ENCODE measurements around the gene R3HCC1L.

R3HCC1L gene

DNA sequence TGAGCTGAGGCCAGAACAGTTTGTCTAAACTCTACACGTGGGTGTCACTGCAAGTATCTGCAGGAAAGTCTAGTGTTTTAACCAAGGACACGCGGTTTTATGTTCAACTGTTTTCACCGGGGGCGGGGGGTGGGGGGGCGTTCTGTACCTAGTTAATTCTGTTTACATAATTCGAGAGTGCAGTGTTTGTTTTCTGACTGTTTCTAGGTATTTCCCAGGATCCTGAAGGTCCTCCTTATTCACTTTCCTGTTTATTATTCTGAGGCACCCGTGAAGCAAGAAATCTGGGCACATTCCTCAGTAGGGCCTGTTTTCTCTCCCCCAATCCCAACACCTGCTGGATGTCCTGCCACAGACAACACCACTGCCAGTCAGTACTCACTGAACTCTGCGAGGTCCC lies 125.9 kb downstream of the R3HCC1L start:
- DNase-seq (ENCODE audit: low read depth) = no peak

DNA sequence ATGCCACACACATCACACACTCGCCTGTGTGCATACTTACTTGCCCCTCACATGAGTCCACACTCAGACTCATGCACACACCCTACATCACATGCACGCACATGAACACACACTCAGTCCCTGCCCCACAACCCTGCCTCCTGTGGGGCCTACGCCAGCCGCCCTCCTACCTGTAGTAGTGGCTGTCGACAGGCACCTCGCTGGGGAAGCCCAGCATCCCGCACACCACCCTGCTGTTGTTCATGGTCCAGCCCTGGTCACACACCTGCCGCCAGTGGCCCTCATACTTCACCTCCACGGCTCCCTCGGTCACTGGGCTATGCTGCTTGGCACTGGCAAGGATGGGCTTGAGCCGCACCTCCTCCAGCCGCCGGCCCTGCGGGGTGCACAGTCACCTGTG lies 126.3 kb downstream of the R3HCC1L start:
- DNase-seq (ENCODE audit: low read depth) = no peak

DNA sequence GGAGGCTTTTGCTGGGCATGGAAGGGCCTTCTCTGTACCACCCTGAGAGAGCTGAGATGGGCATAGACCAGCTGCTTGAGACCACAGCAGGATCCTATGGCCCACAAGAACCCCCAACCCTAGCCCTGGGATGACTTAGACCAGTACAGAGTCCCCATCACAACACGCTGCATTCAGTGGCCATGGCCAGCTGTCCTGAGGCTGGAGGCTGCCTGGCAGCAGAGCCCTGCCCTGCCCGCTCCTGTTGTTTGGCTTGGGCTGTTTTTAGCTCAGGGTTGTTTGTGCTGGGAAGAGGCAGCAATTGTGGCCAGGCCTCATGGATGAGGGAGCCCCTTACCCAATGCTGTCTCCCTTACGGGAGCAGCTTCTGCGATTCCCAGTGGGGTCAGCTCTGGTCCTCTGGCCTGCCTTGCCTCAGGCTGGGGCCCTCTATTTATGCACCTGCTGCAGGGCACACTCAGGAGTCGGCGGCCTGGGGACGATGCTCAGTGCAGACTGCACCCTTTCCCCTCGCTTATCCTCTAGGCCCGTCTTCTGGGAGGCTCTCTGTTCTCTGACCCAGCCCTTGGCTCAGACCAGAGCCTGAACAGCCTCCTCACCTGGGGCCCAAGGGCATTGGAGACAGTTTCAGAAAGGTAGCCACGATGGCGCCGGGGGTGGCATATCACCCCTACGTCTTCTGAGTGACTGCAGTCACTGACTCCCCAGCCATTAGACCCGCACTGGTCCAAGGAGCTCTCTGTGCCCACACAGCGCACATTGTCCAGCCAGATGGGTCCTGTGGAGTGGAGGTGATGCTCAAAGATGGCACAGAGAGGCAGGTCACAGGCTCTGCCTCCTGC lies 127.2 kb downstream of the R3HCC1L start:
- no peak for DNase-seq (ENCODE audit: low read depth)

DNA sequence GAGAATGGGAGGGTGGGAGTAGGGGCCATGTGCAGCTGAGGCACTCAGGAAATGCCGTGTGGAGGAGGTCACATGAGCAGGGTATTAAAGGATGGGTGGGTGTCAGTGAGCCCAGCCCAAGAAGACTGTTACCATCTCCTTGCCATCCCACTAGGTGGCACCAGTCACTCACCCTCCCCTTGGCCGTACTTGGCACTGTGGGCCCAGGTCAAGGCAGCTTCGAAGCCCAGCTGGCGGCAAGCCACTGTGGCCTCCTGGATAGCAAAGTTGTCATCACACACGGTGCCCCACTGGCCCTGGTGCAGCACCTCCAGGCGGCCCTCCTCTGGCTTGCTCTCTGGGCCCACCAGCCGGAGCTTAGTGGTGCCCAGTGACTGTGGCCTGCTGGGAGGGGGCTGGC lies 128.1 kb downstream of the R3HCC1L start:
- peak; percentile 3 for DNase-seq (ENCODE audit: low read depth)

DNA sequence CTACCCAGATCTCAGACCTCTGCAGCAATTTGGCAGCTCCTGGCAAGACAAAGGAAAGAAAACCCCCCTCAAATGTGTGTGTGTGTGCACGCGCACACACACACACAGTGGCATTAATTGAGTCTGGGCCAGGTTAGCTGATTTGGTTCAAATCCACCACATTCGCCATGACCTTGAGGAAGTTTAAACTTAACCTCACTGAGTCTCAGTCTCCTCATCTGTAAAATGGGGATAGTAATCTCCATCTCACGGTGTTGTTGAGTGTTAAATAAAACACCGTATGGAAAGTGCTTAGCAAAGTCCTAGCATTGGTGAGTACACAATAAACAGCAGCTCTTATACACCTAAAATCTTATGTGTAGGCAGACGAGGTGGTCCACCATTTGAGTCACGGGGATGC lies 128.6 kb downstream of the R3HCC1L start:
- DNase-seq (ENCODE audit: low read depth) = no peak

DNA sequence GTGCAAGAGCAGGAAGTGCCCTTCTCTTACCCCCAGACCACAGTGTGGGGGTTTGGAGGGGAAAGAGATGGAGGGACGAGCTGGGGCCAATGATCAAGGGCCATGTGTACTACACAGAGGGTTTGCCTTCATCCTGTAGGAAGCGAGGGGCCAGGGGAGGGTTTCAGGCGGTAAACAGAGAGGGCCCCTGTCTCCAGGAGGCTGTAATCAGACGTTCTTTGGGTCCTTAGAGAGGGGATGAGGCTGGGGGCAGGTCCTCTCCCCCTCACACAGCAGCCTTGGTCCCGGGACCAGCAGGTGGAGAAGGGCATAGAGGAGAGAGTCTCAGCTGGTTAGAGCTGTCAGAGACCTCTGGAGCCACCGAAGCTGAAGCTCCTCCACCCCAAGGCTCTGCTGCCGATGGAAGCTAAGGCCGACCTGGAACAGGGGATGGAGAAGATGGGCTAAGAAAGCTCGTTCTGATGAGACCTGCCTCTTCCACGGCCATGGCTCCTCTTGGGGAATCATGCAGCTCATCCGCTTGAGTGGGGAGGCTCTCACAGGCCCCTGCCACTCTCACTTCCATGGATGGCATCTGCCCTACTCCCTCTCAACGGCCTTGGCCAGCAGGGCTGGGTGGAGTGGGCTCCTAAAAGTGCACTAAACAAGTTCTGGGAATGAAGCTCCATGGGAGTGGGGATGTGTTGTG lies 130.1 kb downstream of the R3HCC1L start:
- no peak for DNase-seq (ENCODE audit: low read depth)

DNA sequence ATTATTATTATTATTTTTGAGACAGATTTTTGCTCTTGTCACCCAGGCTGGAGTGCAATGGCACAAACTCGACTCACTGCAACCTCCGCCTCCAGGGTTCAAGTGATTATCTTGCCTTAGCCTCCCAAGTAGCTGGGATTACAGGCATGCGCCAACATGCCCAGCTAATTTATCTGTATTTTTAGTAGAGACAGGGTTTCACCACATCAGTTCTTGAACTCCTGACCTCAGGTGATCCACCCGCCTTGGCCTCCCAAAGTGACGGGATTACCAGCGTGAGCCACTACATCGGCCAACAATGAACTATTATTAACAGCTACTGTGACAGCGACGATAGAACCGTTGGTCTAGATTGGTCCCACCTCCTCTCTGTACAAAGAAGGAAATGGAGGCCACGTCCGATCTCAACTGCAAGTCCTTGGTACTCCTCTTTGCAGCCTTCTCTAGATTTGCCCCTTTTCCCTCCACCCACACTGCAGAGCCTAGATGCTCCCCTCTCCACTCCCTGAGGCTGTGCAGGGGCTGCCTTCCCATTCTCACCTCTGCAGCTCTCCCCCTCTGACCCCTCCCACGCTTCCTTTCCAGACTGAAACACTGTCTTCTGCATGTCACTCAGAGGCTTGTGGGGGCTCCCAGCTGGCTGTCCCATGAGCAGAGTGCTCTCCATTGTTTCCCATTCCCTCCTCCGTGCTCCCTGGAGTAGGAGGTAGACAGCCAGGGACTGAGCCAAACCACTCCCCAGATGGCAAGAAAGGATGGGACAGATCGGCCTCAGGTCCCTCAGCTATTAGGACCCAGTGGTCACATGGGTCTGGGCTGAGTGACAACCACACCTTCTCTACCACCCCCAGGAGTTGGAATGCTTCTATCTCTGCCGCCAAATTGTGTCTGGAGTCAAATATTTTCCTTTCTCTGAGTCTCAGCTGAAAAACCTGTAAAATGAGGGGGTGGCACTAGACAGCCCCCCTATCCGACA lies 131.2 kb downstream of the R3HCC1L start:
- DNase-seq (ENCODE audit: low read depth) = no peak

DNA sequence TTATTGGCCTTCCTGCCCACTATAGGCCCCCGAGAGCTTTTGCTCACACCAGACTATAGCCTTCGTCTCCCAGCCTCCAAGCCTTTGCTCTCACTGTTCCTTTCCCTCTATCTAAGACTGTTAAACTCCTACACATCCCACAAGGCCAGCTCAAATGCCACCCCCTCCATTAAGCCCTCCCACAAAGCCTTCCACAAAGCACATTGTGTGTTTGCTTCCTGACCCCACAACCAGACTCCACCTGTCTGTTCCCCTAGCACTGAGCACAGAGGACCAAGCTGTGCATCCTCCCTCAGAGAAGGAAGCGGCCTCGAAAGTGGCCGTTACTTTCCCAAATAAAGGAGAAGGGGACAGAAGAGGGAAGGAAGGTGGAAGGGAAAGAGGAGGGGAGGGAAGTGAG lies 132.2 kb downstream of the R3HCC1L start:
- no peak for DNase-seq (ENCODE audit: low read depth)

DNA sequence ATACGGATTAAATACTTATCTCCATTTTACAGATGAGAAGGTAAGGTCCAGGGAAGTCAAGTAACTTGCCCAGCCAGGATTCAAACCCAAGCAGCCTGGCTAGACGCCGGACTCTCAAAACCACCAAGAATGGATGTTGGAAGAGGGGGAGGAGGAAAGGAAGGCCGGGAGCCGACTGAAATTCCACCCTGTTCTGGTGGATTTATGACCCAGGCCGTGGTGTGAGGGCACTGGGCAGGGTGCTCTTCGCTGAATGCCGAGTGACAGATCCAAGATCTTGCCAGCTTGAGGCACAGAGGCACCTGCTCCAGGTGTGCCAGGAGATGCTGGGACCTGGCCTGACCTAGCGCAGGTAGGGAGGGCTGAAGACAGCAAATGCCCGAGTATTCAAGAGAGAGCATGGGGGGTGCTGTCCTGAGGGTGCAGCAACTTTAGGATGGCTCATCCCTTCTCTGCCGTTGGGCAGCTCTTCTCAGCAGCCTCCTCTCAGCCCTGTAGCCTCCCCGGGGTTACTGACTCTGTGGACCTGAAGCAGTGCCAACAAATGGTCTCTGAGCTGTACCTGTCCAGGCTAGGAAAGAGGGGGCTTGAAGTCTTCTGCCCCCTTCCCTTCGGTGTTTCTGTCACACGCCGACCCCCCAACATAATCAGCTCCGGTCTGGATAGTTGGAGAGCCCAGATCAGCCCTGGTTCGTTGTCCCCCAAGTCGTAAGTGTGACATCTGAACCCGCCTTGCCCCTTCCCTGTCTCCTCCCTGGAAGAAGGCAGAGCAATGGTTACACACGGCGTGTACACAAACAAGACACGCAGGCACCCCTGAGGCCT lies 132.8 kb downstream of the R3HCC1L start:
- DNase-seq (ENCODE audit: low read depth) = no peak

DNA sequence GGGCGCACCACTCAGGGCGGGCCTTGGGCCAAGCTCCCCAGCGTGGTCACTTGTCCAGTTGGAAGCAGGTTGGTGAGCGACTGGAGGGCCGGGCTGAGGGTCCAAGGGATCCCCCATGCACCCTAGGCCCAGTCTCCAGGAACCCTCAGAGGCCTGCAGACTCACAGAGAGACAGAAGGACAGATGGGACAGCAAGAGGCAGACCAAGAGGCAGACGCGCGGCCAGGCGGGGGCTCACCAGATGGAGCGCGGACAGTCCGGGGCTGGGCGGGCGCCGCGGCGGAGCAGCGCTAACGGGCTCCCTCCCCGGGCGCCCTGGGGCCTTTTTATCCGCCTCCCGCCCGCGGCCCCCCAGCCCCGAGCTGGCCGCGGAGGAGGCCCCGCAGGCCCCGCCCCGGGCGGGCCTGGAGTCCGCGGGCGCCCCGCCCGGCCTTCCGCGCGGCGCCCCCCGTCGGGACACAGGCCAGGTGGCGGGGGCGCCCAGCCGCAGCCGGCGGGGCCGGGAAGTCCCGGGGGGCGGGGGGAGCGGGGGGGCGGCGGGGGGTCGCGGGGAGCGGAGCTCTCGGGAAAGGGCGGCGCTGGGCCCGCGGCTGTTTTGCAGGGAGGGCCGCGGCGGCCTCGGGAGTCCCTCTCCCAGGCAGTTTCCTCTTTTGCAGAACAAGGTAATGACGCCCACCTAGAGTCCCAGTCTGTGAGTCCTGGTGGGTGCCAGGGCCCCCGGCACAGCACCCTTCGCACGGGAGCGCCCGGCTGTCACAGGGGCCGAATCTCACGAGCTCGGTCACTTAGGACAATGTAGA lies 133.6 kb downstream of the R3HCC1L start, which contains the start of gene LOXL4:
Gene LOXL4, minus strand, starts transcription at position 301 of the 800 bp plus-strand sequence. CDS start 5,175 bp downstream, outside the sequence.
- DNase-seq (ENCODE audit: low read depth) = no peak

DNA sequence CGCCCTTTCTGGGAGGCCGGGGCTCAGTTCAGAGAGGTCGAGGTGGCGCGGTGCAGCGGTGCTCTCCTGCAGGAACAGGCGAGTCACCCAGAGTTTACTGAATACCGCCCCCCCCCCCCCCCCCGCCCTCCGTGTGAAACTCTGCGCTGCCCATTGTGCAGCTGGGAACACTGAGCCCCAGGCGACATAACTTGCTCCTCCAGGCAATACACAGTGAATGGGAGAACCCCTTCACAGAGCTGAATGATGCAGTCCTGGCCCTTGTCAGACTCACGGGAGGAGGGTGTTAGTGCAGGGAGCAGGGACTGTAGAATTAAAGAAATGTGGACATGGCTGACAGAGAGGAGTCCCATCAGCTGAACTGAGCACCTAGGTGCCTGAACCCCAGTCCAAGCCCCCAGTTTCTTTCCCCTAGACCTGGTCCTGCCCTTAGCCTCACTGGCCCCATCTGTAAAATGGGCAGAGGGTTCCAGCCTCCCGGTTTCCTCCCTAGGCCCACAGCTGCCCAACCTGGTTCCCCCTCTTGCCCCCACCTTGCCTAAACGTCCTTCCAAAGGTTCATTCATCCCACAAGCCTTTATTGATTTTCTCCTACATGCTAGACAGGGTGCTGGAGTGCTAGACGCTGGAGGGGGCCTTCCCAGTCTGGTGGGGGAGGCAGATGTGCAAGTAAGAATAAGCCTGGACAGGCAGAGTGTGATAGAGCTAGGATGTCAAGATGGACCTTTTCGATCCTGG lies 134.4 kb downstream of the R3HCC1L start:
- no peak for DNase-seq (ENCODE audit: low read depth)

DNA sequence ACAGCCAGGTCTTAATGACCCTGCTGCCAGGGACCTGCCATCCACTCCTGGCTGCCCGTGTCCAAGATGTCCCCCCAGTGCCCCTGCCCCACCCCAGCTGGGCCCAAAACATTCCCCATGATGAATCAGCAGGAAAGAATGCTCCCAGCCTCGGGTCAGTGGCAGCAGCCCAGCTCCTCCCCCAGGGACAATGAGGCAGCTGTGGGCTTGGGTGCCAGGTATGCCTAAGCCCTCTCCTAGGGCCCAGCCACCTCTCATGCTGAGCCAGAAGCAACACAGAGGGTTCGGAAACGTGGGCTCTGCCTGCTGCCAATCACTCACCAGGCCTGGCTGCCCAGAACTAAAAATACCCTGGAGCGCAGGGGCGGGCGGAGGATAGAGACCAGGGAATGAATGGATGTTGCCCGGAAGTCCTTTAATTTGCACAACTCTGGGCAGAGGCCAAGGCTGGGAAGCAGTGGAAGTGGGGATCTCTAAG lies 135.0 kb downstream of the R3HCC1L start:
- DNase-seq (ENCODE audit: low read depth) = peak; percentile 70

DNA sequence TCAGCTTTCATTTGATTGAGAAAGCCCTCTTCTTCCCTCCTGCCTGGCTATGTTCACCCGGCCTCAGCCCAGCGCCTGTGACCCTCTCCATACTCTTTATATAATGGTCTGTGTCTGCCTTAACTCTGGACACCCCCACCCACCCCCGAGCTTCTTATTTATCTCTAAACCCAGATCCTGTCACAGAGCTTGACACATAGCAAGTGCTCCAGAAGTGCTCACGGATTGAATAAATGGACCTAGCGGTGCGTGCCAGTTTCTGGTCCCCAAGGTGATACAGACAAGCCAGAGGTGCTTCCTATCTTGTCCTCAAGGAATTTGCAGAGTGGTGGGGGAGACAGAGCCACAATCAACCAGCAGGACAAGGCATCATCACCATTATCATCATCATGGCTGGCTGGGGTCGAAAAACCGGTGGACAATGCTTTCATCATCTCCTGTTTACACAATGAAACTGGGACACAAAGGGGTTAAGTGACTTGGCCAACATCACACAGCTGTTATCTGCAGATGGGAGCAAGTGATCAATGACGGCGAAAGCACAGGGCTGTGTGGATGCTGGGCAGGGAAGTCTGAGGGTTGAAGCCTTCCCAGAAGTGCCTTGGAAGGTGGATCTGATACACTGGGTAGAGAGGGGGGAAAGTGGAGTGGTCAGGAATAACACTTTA lies 135.8 kb downstream of the R3HCC1L start:
- DNase-seq (ENCODE audit: low read depth) = no peak

DNA sequence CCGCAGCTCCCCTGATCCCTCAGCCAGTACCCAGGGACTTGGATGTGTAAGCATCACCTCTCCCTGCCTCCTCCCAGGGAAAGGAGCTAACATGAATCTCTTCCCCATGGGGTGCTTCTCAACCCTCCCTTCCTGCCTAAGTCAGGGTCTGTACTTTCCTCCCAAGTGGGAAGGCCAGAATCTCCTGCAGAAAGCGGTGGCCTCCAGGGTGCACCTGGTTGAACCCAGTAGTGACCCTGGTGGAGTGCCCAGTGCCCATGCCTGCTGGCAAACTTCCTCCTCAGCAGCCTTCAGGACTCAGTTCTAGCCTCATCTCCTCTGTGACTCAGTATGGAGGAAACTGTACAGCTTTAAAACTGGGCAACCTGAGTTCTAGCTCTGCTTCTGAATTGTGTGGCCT lies 136.3 kb downstream of the R3HCC1L start:
- DNase-seq (ENCODE audit: low read depth) = no peak

DNA sequence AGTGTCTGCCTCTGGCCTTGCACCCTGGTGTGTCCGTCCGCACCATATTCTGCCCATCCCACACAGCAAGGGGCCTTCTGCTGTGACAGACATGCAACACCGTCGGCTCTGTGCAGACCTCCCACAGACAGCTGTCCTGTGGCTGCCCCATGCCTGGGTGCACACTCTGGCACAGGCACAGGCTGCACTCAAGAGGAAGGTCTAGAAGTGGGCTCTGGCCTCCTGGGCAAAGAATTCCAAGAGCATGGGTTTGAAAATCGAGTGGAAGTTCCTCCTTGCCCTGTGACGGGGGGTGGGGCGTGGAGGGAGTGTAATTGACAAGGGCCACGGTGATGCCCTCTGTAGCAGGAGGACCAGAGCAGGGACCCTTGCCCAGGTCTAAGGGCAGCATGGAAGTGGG lies 137.8 kb downstream of the R3HCC1L start:
- no peak for DNase-seq (ENCODE audit: low read depth)

DNA sequence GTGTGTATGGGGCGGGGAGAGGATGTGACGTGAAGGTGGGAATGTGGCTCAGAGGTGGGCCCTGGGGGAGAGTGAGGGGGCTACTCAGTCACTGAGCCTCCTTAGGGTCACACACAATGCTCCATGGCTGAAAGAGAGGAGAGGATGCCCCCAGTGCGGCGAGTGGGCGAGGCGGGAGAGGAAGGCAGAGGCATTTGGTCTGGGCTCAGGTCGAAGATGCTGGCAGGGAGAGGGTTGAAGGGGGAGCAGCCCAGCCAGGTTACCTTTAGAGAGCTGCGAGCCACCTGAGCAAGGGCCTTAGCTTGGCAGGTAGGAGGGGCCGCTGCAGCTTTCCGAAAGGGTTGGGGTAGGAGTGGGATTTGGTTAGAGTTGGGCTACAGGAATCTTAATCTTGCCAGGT lies 138.2 kb downstream of the R3HCC1L start:
- no peak for DNase-seq (ENCODE audit: low read depth)

DNA sequence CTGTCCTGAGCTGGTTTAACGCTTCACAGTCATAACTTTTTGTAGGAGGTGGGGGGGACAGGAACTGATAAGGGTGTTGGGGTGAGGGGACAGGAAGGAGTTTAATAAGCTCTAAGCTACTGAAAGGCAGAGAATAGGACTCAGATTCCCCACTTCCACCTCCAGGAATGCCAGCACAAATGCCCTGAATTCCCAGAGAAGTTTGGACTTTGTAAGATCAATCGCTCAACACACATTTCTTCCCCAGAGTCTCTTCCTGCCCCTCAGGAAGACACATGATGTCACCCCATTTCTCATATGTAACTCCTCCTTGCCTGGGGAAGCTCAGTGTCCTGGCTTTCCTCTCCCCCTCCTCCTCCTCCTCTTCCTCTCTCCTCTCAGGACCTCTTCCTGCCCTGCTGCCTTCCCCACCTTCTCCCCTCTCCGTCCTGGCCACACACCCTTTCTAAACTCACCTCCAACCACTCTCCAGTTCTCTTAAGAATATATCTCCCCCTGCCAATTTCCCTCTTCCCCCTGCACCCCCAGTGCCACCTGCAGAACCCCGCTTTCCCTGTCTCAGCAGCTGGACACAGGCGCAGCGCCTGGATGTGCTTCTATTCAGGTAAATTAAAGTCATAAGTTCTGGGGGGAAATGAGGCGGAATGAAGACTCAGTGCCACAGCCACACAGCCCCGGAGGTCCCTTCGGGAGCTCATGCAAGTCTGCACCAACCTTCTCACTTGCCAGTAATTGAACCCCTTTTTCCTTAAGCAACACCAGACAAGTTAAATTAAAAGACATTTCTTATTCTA lies 138.8 kb downstream of the R3HCC1L start:
- DNase-seq (ENCODE audit: low read depth) = no peak

DNA sequence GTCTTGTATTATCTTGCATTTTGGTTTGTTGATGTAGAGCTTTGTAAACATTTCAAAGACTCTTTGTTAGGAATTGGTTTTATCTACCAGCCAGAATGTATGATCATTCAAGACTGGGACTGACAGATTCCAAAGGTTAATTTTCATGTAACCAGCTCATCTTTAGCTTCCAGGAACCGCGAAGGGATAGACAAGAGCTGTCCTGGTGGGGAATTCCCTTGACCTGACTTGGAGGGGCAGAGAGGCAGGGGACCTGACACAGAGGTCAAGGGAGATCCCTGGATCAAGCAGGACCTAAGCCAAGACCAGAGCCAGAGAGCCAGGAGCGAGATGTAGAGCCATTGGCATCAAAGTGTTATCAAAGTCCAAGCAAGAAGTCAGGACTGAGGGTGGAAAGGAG lies 140.1 kb downstream of the R3HCC1L start:
- no peak for DNase-seq (ENCODE audit: low read depth)
